PFSK-1 (cell line): ENCODE measurements around the gene ACAT2.

ENCODE experiments used
- FOXP2 ChIP-seq: optimal IDR thresholded peaks from 2 replicates; pipeline ENCODE3; 2011; ENCODE audit warnings: borderline replicate concordance, control low read depth, inconsistent platforms; ENCODE audit not compliant: insufficient read depth; ENCODE audit errors: extremely low read length, extremely low read depth
- POLR2AphosphoS5 ChIP-seq: IDR thresholded peaks from 2 replicates; pipeline ENCODE4 v1.6.1; 2012; ENCODE audit warnings: low read depth, mild to moderate bottlenecking, control low read depth, low read length, moderate library complexity
- REST ChIP-seq, 2 experiments: IDR thresholded peaks; 2 replicates each; pipeline versions ENCODE4 v1.6.1 to v1.8.0; 2011 to 2012; ENCODE audit warnings: low read depth in 2 of 2, low read length in 2 of 2, control low read depth in 1 of 2, inconsistent platforms in 1 of 2, mild to moderate bottlenecking in 1 of 2, moderate library complexity in 1 of 2; ENCODE audit not compliant: insufficient read depth in 1 of 2
- SIN3A ChIP-seq: IDR thresholded peaks from 2 replicates; pipeline ENCODE4 v1.6.1; 2012; ENCODE audit warnings: mild to moderate bottlenecking, low read length, moderate library complexity, borderline replicate concordance; ENCODE audit not compliant: insufficient read depth
- TAF1 ChIP-seq: IDR thresholded peaks from 2 replicates; pipeline ENCODE4 v1.6.1; 2012; ENCODE audit warnings: low read length, control low read depth, borderline replicate concordance; ENCODE audit not compliant: insufficient read depth

ACAT2 gene

GRCh38 chr6:159778542-159779103 lies 16.8 kb downstream of the ACAT2 start:
- TF ChIP-seq SIN3A, result no peak
- TF ChIP-seq TAF1, result no peak
- TF ChIP-seq FOXP2, result no peak
- TF ChIP-seq POLR2AphosphoS5, result no peak; the same call in 1 of the 2 replicates
- TF ChIP-seq REST (IDR thresholded peaks at IDR 0.05; ENCODE audit: insufficient read depth in 1 of 2, low read depth in 2 of 2, low read length in 2 of 2), result no peak

GRCh38 chr6:159788276-159788675 lies 26.4 kb downstream of the ACAT2 start:
- peak; percentile 7; the same call in 1 of the 2 replicates for TF ChIP-seq SIN3A
- TF ChIP-seq REST (IDR thresholded peaks at IDR 0.05; ENCODE audit: insufficient read depth in 1 of 2, low read depth in 2 of 2, low read length in 2 of 2), result no peak
- no peak for TF ChIP-seq TAF1
- no peak for TF ChIP-seq POLR2AphosphoS5
- no peak for TF ChIP-seq FOXP2

- TF ChIP-seq SIN3A (no peak), POLR2AphosphoS5 (no peak), TAF1 (no peak), REST (IDR thresholded peaks at IDR 0.05; ENCODE audit: insufficient read depth in 1 of 2, low read depth in 2 of 2, low read length in 2 of 2) (no peak; a peak in 1 of 4 replicates), FOXP2 (no peak)
Observed at GRCh38 chr6:159788753-159789376, 27.0 kb downstream of the ACAT2 start.

GRCh38 chr6:159789377-159790148 lies 27.7 kb downstream of the ACAT2 start, which contains the start of gene TCP1:
TCP1 (minus strand) TSS chr6:159789602; CDS start chr6:159789468, 134 bp downstream.
- TF ChIP-seq POLR2AphosphoS5, result peak; percentile 98
- peak; percentile 16 to 44; a peak in 1 of 4 replicates for TF ChIP-seq REST (IDR thresholded peaks at IDR 0.05; ENCODE audit: insufficient read depth in 1 of 2, low read depth in 2 of 2, low read length in 2 of 2)
- peak; percentile 87; the same call in 1 of the 2 replicates for TF ChIP-seq TAF1
- TF ChIP-seq FOXP2, result peak; percentile 87
- peak; percentile 87 for TF ChIP-seq SIN3A
